Measurements from ENCODE around the gene TMEM40. TPM values are rescaled to one million over a fixed set of nuclear protein-coding genes. Genes with fewer than 3 reads are reported as not detected.

TMEM40 gene
- total and polyA plus RNA-seq, 9 of the 15 experiments (the other 6 are each of a cell fraction or from before 2014, with no cell fraction given) = 0.11 to 0.31 (median 0.14) TPM; not detected in 6

DNA sequence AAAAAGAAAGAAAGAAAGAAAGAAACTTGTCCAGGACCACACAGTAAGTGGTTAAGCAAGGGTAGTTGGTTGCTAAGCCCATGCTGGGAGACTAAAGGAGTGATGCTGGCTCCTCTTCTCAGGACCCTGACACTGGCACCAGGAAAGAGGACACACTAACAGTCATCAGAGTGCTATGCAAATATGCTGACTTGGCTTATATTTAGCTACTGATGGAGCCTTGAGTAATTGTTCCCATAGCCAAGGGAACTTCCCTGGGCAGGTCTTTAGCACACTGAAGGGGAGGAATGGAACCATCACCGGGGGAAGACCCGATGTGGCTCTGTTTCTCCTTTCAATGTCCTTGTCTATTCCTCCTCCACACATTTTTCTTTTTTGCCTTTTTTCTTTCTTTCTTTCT is 6.2 kb downstream of the TMEM40 start (continued):
- TF ChIP-seq OTX1 (CRISPR knock-in tag; IDR thresholded peaks at IDR 0.05) (no peak), RBM15 (IDR thresholded peaks at IDR 0.05; ENCODE audit: insufficient read depth, low read length) (no peak)
- TF ChIP-seq, protein P1, sequence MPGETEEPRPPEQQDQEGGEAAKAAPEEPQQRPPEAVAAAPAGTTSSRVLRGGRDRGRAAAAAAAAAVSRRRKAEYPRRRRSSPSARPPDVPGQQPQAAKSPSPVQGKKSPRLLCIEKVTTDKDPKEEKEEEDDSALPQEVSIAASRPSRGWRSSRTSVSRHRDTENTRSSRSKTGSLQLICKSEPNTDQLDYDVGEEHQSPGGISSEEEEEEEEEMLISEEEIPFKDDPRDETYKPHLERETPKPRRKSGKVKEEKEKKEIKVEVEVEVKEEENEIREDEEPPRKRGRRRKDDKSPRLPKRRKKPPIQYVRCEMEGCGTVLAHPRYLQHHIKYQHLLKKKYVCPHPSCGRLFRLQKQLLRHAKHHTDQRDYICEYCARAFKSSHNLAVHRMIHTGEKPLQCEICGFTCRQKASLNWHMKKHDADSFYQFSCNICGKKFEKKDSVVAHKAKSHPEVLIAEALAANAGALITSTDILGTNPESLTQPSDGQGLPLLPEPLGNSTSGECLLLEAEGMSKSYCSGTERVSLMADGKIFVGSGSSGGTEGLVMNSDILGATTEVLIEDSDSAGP (CRISPR knock-in tag; IDR thresholded peaks at IDR 0.05) = no peak

DNA sequence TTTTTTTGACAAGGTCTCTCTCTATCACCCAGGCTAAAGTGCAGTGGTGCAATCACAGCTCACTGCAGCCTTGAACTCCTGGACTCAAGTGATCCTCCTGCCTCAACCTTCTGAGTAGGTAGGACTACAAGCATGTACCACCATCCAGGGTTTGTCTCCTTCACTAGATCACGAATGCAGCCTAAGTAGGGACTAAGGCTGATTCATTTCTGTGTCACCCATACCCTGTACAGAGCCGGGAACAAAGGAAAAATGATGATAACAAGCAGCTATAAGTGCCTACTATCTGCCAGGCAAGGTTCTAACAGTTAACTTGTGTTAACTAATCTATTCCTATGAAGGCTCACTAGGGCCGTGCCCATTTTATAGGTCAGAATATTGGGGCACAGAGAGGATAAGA is 7.0 kb downstream of the TMEM40 start:
- in situ Hi-C loops (cut with MboI) (no loop called here), intact Hi-C loops (cut with micrococcal nuclease) (no loop called here)
- TF ChIP-seq DDX20 (tag; IDR thresholded peaks at IDR 0.05; ENCODE audit: low read depth) = no peak
- TF ChIP-seq HDAC8 (tag; IDR thresholded peaks at IDR 0.05) = no peak
- TF ChIP-seq, protein P2, sequence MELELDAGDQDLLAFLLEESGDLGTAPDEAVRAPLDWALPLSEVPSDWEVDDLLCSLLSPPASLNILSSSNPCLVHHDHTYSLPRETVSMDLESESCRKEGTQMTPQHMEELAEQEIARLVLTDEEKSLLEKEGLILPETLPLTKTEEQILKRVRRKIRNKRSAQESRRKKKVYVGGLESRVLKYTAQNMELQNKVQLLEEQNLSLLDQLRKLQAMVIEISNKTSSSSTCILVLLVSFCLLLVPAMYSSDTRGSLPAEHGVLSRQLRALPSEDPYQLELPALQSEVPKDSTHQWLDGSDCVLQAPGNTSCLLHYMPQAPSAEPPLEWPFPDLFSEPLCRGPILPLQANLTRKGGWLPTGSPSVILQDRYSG (tag; conservative IDR thresholded peaks at IDR 0.05; ENCODE audit: low read depth) = no peak
- TF ChIP-seq TAF1 (IDR thresholded peaks at IDR 0.05; ENCODE audit: control insufficient read depth, extremely low read depth, insufficient read depth, low read length, severe bottlenecking) = no peak
- no peak for TF ChIP-seq ZNF764 (CRISPR knock-in tag; IDR thresholded peaks at IDR 0.05; ENCODE audit: low read depth)
- no peak for TF ChIP-seq CHD2 (IDR thresholded peaks at IDR 0.05; ENCODE audit: low read depth, low read length)
- no peak for TF ChIP-seq POLR2G (IDR thresholded peaks at IDR 0.05; ENCODE audit: low read depth, low read length)
- TF ChIP-seq NRF1 (conservative IDR thresholded peaks at IDR 0.05 in 1 of 2, IDR thresholded peaks at IDR 0.05 in 1 of 2) = no peak
- no peak for TF ChIP-seq ZBTB8A (IDR thresholded peaks at IDR 0.05; ENCODE audit: partially characterized antibody)
- TF ChIP-seq ZNF431 (CRISPR knock-in tag; IDR thresholded peaks at IDR 0.05) = no peak
- Histone ChIP-seq H3K27me3 (ENCODE audit: control insufficient read depth in 2 of 2, insufficient read depth in 2 of 2, low read length in 2 of 2) (peaks cover 0 to 5% of the 10 kb centered on the region in 2 experiments; a peak in 4 of 5 replicates), H3K9me1 (ENCODE audit: control insufficient read depth, insufficient read depth, low read length) (no peaks in the 10 kb centered on the region), H4K20me1 (replicated peaks; ENCODE audit: control insufficient read depth, insufficient read depth, low read length) (no peaks in the 10 kb centered on the region), H3K4me2 (ENCODE audit: insufficient read depth, low read length) (no peak overlapping the region), H2AFZ (ENCODE audit: low read depth, low read length) (no peak overlapping the region), H3K9ac (ENCODE audit: insufficient read depth in 1 of 2, low read depth in 2 of 2, low read length in 2 of 2) (no peak overlapping the region), H3K4me1 (replicated peaks in 1 of 2; ENCODE audit: control insufficient read depth in 2 of 2, insufficient read depth in 2 of 2, low read length in 2 of 2) (peaks cover 0 to 27% of the 10 kb centered on the region in 2 experiments; a peak in 4 of 5 replicates), H3K79me2 (ENCODE audit: control insufficient read depth, insufficient read depth, low read length) (no peaks in the 10 kb centered on the region), H3K4me3 (no peak overlapping the region), H3K27ac (ENCODE audit: extremely low read depth, low read depth, low read length) (no peak overlapping the region), H3K36me3 (ENCODE audit: control insufficient read depth, insufficient read depth, low read length) (no peaks in the 10 kb centered on the region), H3K9me3 (replicated peaks; ENCODE audit: control insufficient read depth, insufficient read depth, low read depth, low read length) (no peaks in the 10 kb centered on the region)
- no peak for DNase-seq (ENCODE audit: extremely low read depth in 1 of 4, low spot score in 3 of 4)
- WGBS (ENCODE audit: insufficient coverage, low coverage, missing lambda C conversion rate) = 5% methylated on average over 3 of the region's 3 CpGs
- CTCF ChIA-PET (ENCODE audit: low intra/inter-chr PET ratio) = no interaction called here
- no TSS peak for BruUV-seq (replicated peaks)
- POLR2A ChIA-PET = no interaction called here
- FAIRE-seq = no peak
- no peak for ATAC-seq
